Measurements from ENCODE around the gene FAM219B. TPM values are rescaled to one million over a fixed set of nuclear protein-coding genes. Genes with fewer than 3 reads are reported as not detected.

Gene FAM219B
- total RNA-seq, 2 experiments from 2014 or later = 21.5 to 26.8 TPM

- POLR2A ChIA-PET = interaction anchor here (0.6 to 2.6 kb wide), 7 partner anchors 9 to 115 kb away, joined by 3 to 21 read pairs (median 6); partner anchors contain the start of genes FAM219B and SCAMP2
- TF ChIP-seq CTCF (IDR thresholded peaks at IDR 0.05) = no peak
- Mint-ChIP-seq H3K36me3 (ENCODE audit: low read depth) (peaks cover 33% of the 10 kb centered on the region), H3K27me3 (no peaks in the 10 kb centered on the region), H3K27ac (peak overlapping the region; percentile 86), H3K9me3 (no peaks in the 10 kb centered on the region), H3K4me1 (ENCODE audit: low read depth) (peaks cover 43% of the 10 kb centered on the region), H3K4me3 (peak overlapping the region; percentile 70)
- Histone ChIP-seq H3K27ac (ENCODE audit: low read depth in 1 of 2, low read length in 2 of 2) (peak overlapping the region; percentile 5 to 75), H3K9me3 (ENCODE audit: control insufficient read depth in 1 of 2, insufficient read depth in 1 of 2, low read length in 2 of 2) (no peaks in the 10 kb centered on the region), H3K27me3 (ENCODE audit: control insufficient read depth in 1 of 2, insufficient read depth in 2 of 2, low read length in 2 of 2) (no peaks in the 10 kb centered on the region), H3K36me3 (ENCODE audit: insufficient read depth, low read length) (peaks cover 37% of the 10 kb centered on the region), H3K4me1 (ENCODE audit: insufficient read depth, low read length) (peaks cover 70% of the 10 kb centered on the region), H3K4me3 (ENCODE audit: low read length) (no peak overlapping the region)
- CTCF ChIA-PET = interaction anchor here (1.6 kb wide), 1 partner anchor 9 kb away, joined by 8 read pairs; no protein-coding TSS in a partner anchor
- intact Hi-C loops (cut with DNase I, micrococcal nuclease) = loop anchor here (5.0 kb wide), 2 partner anchors 44 to 51 kb away; partner anchors contain the start of genes COX5A (in 1 of the 2) and ULK3 (in 1 of the 2)
- no peak for DNase-seq
- ATAC-seq (ENCODE audit: poor library complexity) = no peak
Observed at GRCh38 chr15:74892931-74893330, 13.7 kb downstream of the FAM219B start.

- peaks cover 32% of the 10 kb centered on the region for H3K36me3 ChIP-seq (ENCODE audit: insufficient read depth, low read length)
- Mint-ChIP-seq H3K4me1 (ENCODE audit: low read depth) (peaks cover 43% of the 10 kb centered on the region), H3K27ac (peak overlapping the region; percentile 86), H3K27me3 (no peaks in the 10 kb centered on the region), H3K36me3 (ENCODE audit: low read depth) (peaks cover 32% of the 10 kb centered on the region), H3K9me3 (no peaks in the 10 kb centered on the region), H3K4me3 (peak overlapping the region; percentile 27)
- ChIA-PET CTCF (no interaction called here), POLR2A (interaction anchor here (1.5 to 2.6 kb wide), 2 partner anchors 9 to 14 kb away, joined by 4 to 21 read pairs; partner anchors contain the start of gene FAM219B)
- H3K9me3 ChIP-seq (ENCODE audit: control insufficient read depth in 1 of 2, insufficient read depth in 1 of 2, low read length in 2 of 2) = no peaks in the 10 kb centered on the region
- no peak for TF ChIP-seq CTCF (IDR thresholded peaks at IDR 0.05)
- H3K4me1 ChIP-seq (ENCODE audit: insufficient read depth, low read length) = peaks cover 66% of the 10 kb centered on the region
- ATAC-seq (ENCODE audit: poor library complexity) (no peak), DNase-seq (peak in 1 of 14 experiments; percentile 43)
- H3K27ac ChIP-seq (ENCODE audit: low read depth in 1 of 2, low read length in 2 of 2) = peak overlapping the region in 1 of 2 donors; percentile 75
- no peak overlapping the region for H3K4me3 ChIP-seq (ENCODE audit: low read length)
- intact Hi-C loops (cut with DNase I, micrococcal nuclease) = loop anchor here (5.0 kb wide), 2 partner anchors 45 to 50 kb away; partner anchors contain the start of genes COX5A (in 1 of the 2) and ULK3 (in 1 of the 2)
- no peaks in the 10 kb centered on the region for H3K27me3 ChIP-seq (ENCODE audit: control insufficient read depth in 1 of 2, insufficient read depth in 2 of 2, low read length in 2 of 2)
Observed at GRCh38 chr15:74892313-74892712, 14.3 kb downstream of the FAM219B start.

- peak overlapping the region; percentile 86 for H3K27ac Mint-ChIP-seq
- ATAC-seq (ENCODE audit: poor library complexity) = no peak
- peaks cover 43% of the 10 kb centered on the region for H3K4me1 Mint-ChIP-seq (ENCODE audit: low read depth)
Observed at GRCh38 chr15:74891469-74891868, 15.2 kb downstream of the FAM219B start.

More at GRCh38 chr15:74891469-74891868, 15.2 kb downstream of the FAM219B start:
- H3K27me3 Mint-ChIP-seq = no peaks in the 10 kb centered on the region
- Histone ChIP-seq H3K27me3 (ENCODE audit: control insufficient read depth in 1 of 2, insufficient read depth in 2 of 2, low read length in 2 of 2) (no peaks in the 10 kb centered on the region), H3K9me3 (ENCODE audit: control insufficient read depth in 1 of 2, insufficient read depth in 1 of 2, low read length in 2 of 2) (no peaks in the 10 kb centered on the region), H3K36me3 (ENCODE audit: insufficient read depth, low read length) (peaks cover 24% of the 10 kb centered on the region), H3K4me1 (ENCODE audit: insufficient read depth, low read length) (peaks cover 61% of the 10 kb centered on the region), H3K27ac (ENCODE audit: low read depth in 1 of 2, low read length in 2 of 2) (no peak overlapping the region), H3K4me3 (ENCODE audit: low read length) (no peak overlapping the region)
- no peaks in the 10 kb centered on the region for H3K9me3 Mint-ChIP-seq
- POLR2A ChIA-PET = interaction anchor here (1.5 kb wide), 1 partner anchor 10 kb away, joined by 4 read pairs; no protein-coding TSS in a partner anchor
- H3K4me3 Mint-ChIP-seq = peak overlapping the region; percentile 45
- intact Hi-C loops (cut with DNase I, micrococcal nuclease) = loop anchor here (2.0 to 5.0 kb wide), 3 partner anchors 46 to 49 kb away; partner anchors contain the start of genes ULK3 (in 2 of the 2) and COX5A (in 1 of the 2)
- CTCF ChIA-PET = no interaction called here
- TF ChIP-seq CTCF (IDR thresholded peaks at IDR 0.05) = no peak
- no peak for DNase-seq
- H3K36me3 Mint-ChIP-seq (ENCODE audit: low read depth) = peaks cover 27% of the 10 kb centered on the region
